Measurements from ENCODE around the gene CACNB2. TPM values are rescaled to one million over a fixed set of nuclear protein-coding genes. Genes with fewer than 3 reads are reported as not detected.

CACNB2 gene
- total and polyA plus RNA-seq, 2 donors (not counting 3 experiments of a cell fraction or from before 2014, with no cell fraction given) = not detected

GRCh38 chr10:18196806-18197550, 56.8 kb downstream of the CACNB2 start:
- FAIRE-seq = no peak

More at GRCh38 chr10:18196806-18197550, 56.8 kb downstream of the CACNB2 start:
- Histone ChIP-seq H2AFZ (ENCODE audit: low read depth, low read length) (no peak overlapping the region), H3K9me3 (replicated peaks; ENCODE audit: control insufficient read depth, insufficient read depth, low read length) (no peaks in the 10 kb centered on the region), H3K9me1 (replicated peaks; ENCODE audit: control insufficient read depth, extremely low read depth, insufficient read depth, low read length) (no peaks in the 10 kb centered on the region), H3K27ac (ENCODE audit: insufficient read depth, low read depth, low read length) (no peak overlapping the region), H3K4me3 (replicated peaks in 1 of 3; ENCODE audit: insufficient read depth in 1 of 3, low read depth in 1 of 3, low read length in 3 of 3) (no peak overlapping the region), H3K9ac (replicated peaks; ENCODE audit: extremely low read depth, insufficient read depth, low read length) (no peak overlapping the region), H3K4me1 (ENCODE audit: control insufficient read depth, extremely low read depth, insufficient read depth, low read length) (no peaks in the 10 kb centered on the region), H3K27me3 (ENCODE audit: control insufficient read depth in 2 of 2, insufficient read depth in 2 of 2, low read length in 2 of 2) (no peaks in the 10 kb centered on the region), H3K4me2 (ENCODE audit: insufficient read depth, low read length) (no peak overlapping the region), H3K36me3 (ENCODE audit: control insufficient read depth in 2 of 2, extremely low read depth in 1 of 2, insufficient read depth in 2 of 2, low read length in 2 of 2) (no peaks in the 10 kb centered on the region), H4K20me1 (replicated peaks; ENCODE audit: control insufficient read depth, extremely low read depth, insufficient read depth, low read length) (no peaks in the 10 kb centered on the region), H3K79me2 (ENCODE audit: control insufficient read depth, insufficient read depth, low read length) (no peaks in the 10 kb centered on the region)
- no TSS peak for BruUV-seq (replicated peaks)
- intact Hi-C loops (cut with micrococcal nuclease) = no loop called here
- DNase-seq (ENCODE audit: low read depth, low spot score) = no peak
- CTCF ChIA-PET = no interaction called here
- TF ChIP-seq MAX (IDR thresholded peaks at IDR 0.05; ENCODE audit: insufficient read depth, insufficient read length) = no peak
- no peak for TF ChIP-seq POLR2A (IDR thresholded peaks at IDR 0.05; ENCODE audit: low read depth, low read length)
- no peak for TF ChIP-seq FOS (IDR thresholded peaks at IDR 0.05; ENCODE audit: borderline replicate concordance, insufficient read depth, low read length)
- no peak for TF ChIP-seq CTCF (IDR thresholded peaks at IDR 0.05; ENCODE audit: extremely low read depth in 1 of 2, insufficient read depth in 1 of 2, low read depth in 1 of 2, low read length in 2 of 2)
- TF ChIP-seq JUN (IDR thresholded peaks at IDR 0.05; ENCODE audit: borderline replicate concordance, insufficient read depth, insufficient read length, low read depth) = no peak
- no peak for TF ChIP-seq GATA2 (IDR thresholded peaks at IDR 0.05; ENCODE audit: insufficient read depth, insufficient read length, low read depth, low read length)
- no peak for TF ChIP-seq EZH2 (IDR thresholded peaks at IDR 0.05; ENCODE audit: borderline replicate concordance, low read depth, low read length, severe bottlenecking)
- no peak for TF ChIP-seq POLR2AphosphoS5 (IDR thresholded peaks at IDR 0.05; ENCODE audit: insufficient read depth, low read depth, low read length)
- no peak for TF ChIP-seq MYC (IDR thresholded peaks at IDR 0.05; ENCODE audit: low read depth, low read length)
- dilution Hi-C loops (cut with MboI; ENCODE audit: extremely low pct_ligation_motif_present, low sequenced_read_pairs) = no loop called here
- POLR2A ChIA-PET = no interaction called here

Data from endothelial cell of umbilical vein (primary cell).